DOHH2 (cell line): ENCODE data around the gene USH2A.

Experiments used
- EZH2phosphoT487 ChIP-seq: fragments of 200-600 bp; sonication (generic); IDR thresholded peaks from 2 replicates; pipeline ENCODE4 v1.6.1; 2017; ENCODE audit warnings: borderline replicate concordance, mild to moderate bottlenecking, antibody characterized with exemption, low read length, moderate library complexity, mixed read lengths
- TF ChIP-seq, protein P1 (sequence below): fragments of 200-600 bp; sonication (generic); IDR thresholded peaks from one replicate; pipeline ENCODE4 v1.5.1; 2014; ENCODE audit warnings: antibody characterized with exemption, mild to moderate bottlenecking, low read depth, low read length; ENCODE audit not compliant: poor library complexity, severe bottlenecking

DNA sequence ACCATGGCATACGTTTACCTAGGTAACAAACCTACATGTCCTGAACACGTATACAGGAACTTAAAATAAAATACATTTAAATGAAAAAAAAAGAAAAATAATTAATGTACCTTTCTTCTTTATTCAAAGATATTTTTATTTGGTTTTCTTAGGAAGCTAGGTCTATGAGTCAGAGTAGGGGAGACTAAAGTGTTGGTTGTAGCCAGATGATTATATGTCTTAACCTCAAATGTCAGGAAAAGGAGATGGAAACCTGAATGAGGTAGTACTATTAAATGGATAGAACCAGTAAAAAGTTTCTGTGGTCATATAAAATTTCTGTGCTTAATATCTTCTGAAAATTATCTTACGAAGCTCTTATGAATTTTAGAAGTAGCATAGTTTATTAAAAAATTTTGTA, 580.3 kb downstream of the USH2A start:
- TF ChIP-seq, protein P1, sequence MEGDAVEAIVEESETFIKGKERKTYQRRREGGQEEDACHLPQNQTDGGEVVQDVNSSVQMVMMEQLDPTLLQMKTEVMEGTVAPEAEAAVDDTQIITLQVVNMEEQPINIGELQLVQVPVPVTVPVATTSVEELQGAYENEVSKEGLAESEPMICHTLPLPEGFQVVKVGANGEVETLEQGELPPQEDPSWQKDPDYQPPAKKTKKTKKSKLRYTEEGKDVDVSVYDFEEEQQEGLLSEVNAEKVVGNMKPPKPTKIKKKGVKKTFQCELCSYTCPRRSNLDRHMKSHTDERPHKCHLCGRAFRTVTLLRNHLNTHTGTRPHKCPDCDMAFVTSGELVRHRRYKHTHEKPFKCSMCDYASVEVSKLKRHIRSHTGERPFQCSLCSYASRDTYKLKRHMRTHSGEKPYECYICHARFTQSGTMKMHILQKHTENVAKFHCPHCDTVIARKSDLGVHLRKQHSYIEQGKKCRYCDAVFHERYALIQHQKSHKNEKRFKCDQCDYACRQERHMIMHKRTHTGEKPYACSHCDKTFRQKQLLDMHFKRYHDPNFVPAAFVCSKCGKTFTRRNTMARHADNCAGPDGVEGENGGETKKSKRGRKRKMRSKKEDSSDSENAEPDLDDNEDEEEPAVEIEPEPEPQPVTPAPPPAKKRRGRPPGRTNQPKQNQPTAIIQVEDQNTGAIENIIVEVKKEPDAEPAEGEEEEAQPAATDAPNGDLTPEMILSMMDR = no peak
- no peak for TF ChIP-seq EZH2phosphoT487
